ENCODE measurements around the gene EEFSEC. TPM values are rescaled to one million over a fixed set of nuclear protein-coding genes. Genes with fewer than 3 reads are reported as not detected.

EEFSEC gene
- total and polyA plus RNA-seq, 8 donors: 11.5 to 23.0 (median 19.9) TPM

- peak in 1 of 4 donors; percentile 4 for DNase-seq
- Histone ChIP-seq H3K4me1 (peaks cover 13 to 14% of the 10 kb centered on the region in 2 donors), H3K36me3 (peaks cover 0 to 10% of the 10 kb centered on the region in 2 donors), H3K27me3 (no peaks in the 10 kb centered on the region), H3K9me3 (no peaks in the 10 kb centered on the region), H3K4me3 (no peak overlapping the region), H3K27ac (no peak overlapping the region)
- no peak for TF ChIP-seq CTCF (IDR thresholded peaks at IDR 0.05)
- no peak for ATAC-seq
- intact Hi-C loops (cut with DNase I): no loop called here
Measured at GRCh38 chr3:128353361-128353965, 200.2 kb downstream of the EEFSEC start.

GRCh38 chr3:128353991-128354687 lies 200.9 kb downstream of the EEFSEC start:
- H3K27ac ChIP-seq: no peak overlapping the region
- peaks cover 13 to 14% of the 10 kb centered on the region in 2 donors for H3K4me1 ChIP-seq
- H3K36me3 ChIP-seq: peaks cover 0 to 15% of the 10 kb centered on the region in 2 donors
- H3K9me3 ChIP-seq: no peaks in the 10 kb centered on the region
- ATAC-seq (no peak), DNase-seq (peak in 2 of 4 donors; percentile 18 to 21)
- intact Hi-C loops (cut with DNase I): no loop called here
- H3K27me3 ChIP-seq: no peaks in the 10 kb centered on the region
- no peak for TF ChIP-seq CTCF (IDR thresholded peaks at IDR 0.05)
- H3K4me3 ChIP-seq: no peak overlapping the region

- no peak for TF ChIP-seq CTCF (IDR thresholded peaks at IDR 0.05)
- H3K4me3 ChIP-seq: no peak overlapping the region
- ATAC-seq (no peak), DNase-seq (peak in 1 of 4 donors; percentile 19)
- H3K27me3 ChIP-seq: no peaks in the 10 kb centered on the region
- no peaks in the 10 kb centered on the region for H3K9me3 ChIP-seq
- peaks cover 0 to 15% of the 10 kb centered on the region in 2 donors for H3K36me3 ChIP-seq
- no peak overlapping the region for H3K27ac ChIP-seq
- peaks cover 13 to 14% of the 10 kb centered on the region in 2 donors for H3K4me1 ChIP-seq
- intact Hi-C loops (cut with DNase I): no loop called here
Measured at GRCh38 chr3:128354788-128355542, 201.7 kb downstream of the EEFSEC start.

GRCh38 chr3:128355543-128355919 lies 202.2 kb downstream of the EEFSEC start:
- Histone ChIP-seq H3K27me3 (no peaks in the 10 kb centered on the region), H3K4me1 (peaks cover 13 to 14% of the 10 kb centered on the region in 2 donors), H3K4me3 (no peak overlapping the region), H3K27ac (no peak overlapping the region), H3K36me3 (peaks cover 0 to 15% of the 10 kb centered on the region in 2 donors), H3K9me3 (no peaks in the 10 kb centered on the region)
- ATAC-seq (no peak), DNase-seq (no peak)
- intact Hi-C loops (cut with DNase I): no loop called here
- TF ChIP-seq CTCF (IDR thresholded peaks at IDR 0.05): no peak

GRCh38 chr3:128356822-128357221 lies 203.5 kb downstream of the EEFSEC start:
- no peak for ATAC-seq
- no peak overlapping the region for H3K27ac ChIP-seq
- intact Hi-C loops (cut with DNase I): no loop called here

More at GRCh38 chr3:128356822-128357221, 203.5 kb downstream of the EEFSEC start:
- no peak for TF ChIP-seq CTCF (IDR thresholded peaks at IDR 0.05)
- H3K4me1 ChIP-seq: peaks cover 13 to 14% of the 10 kb centered on the region in 2 donors
- H3K9me3 ChIP-seq: no peaks in the 10 kb centered on the region
- H3K4me3 ChIP-seq: no peak overlapping the region
- peaks cover 0 to 10% of the 10 kb centered on the region in 2 donors for H3K36me3 ChIP-seq
- H3K27me3 ChIP-seq: no peaks in the 10 kb centered on the region
- no peak for DNase-seq
